Measurements from ENCODE around the gene SAA2.
"Not testable (repeated sequence)": the region's sequence is repeated elsewhere in the genome, so short reads cannot be mapped to it uniquely, and the experiment has no call there.

DNA sequence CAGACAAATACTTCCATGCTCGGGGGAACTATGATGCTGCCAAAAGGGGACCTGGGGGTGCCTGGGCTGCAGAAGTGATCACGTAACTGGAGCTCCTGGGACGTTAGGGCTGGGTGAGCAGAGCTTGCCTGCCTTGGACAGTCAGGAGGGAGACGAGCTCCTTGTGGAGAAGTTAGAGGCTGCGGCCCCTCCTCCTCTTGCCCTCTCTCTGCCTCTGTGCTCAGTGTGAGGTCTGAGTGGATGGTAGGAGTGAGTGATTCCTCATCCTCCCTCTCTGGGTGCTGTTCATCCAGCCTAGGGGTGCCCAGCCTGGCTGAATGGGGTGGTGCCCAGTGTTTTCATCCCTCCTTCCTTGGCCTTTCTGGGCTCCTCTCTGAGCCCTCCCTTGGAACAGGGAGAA is 20.8 kb upstream of the SAA2 start:
- not testable (repeated sequence) for TF ChIP-seq CTCF (IDR thresholded peaks at IDR 0.05; ENCODE audit: borderline replicate concordance, extremely low read depth, low read length, poor library complexity, severe bottlenecking); EZH2 (IDR thresholded peaks at IDR 0.05; ENCODE audit: borderline replicate concordance, low read depth, low read length, severe bottlenecking)

All from DND-41 (cell line).